ENCODE measurements around the gene ARRB1.

DNA sequence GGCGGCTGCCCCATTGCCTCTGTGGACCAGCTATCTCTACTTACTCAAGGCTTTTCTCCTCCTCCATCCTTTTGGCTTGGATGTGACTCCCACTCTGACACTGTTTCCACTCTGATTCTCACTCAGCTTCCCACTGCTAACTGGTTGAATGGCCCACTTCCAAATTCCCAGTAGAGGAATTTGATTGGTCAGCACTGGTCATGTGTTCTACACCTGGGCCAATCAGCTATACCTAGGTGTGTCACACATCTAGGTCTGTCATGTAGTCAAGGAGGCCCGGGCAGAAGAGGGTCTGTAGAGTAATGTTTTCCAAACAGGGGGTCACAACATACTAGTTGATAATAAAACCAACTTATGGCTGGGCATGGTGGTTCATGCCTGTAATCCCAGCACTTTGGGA is 57.6 kb downstream of the ARRB1 start:
- no peak for TF ChIP-seq POLR2A (IDR thresholded peaks at IDR 0.05; ENCODE audit: insufficient read depth in 1 of 2, low read depth in 2 of 2, low read length in 2 of 2)
- TF ChIP-seq, protein P1, sequence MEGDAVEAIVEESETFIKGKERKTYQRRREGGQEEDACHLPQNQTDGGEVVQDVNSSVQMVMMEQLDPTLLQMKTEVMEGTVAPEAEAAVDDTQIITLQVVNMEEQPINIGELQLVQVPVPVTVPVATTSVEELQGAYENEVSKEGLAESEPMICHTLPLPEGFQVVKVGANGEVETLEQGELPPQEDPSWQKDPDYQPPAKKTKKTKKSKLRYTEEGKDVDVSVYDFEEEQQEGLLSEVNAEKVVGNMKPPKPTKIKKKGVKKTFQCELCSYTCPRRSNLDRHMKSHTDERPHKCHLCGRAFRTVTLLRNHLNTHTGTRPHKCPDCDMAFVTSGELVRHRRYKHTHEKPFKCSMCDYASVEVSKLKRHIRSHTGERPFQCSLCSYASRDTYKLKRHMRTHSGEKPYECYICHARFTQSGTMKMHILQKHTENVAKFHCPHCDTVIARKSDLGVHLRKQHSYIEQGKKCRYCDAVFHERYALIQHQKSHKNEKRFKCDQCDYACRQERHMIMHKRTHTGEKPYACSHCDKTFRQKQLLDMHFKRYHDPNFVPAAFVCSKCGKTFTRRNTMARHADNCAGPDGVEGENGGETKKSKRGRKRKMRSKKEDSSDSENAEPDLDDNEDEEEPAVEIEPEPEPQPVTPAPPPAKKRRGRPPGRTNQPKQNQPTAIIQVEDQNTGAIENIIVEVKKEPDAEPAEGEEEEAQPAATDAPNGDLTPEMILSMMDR (CRISPR knock-in tag; IDR thresholded peaks at IDR 0.05) = no peak
- no peak for TF ChIP-seq CREB1 (IDR thresholded peaks at IDR 0.05)
- no peak for TF ChIP-seq CREB1 (CRISPR knock-in tag; IDR thresholded peaks at IDR 0.05)
- no peak for TF ChIP-seq SP1 (IDR thresholded peaks at IDR 0.05)
- no peak for TF ChIP-seq SP1 (CRISPR knock-in tag; IDR thresholded peaks at IDR 0.05)
- TF ChIP-seq ARNT (IDR thresholded peaks at IDR 0.05) = no peak
- TF ChIP-seq, protein P2, sequence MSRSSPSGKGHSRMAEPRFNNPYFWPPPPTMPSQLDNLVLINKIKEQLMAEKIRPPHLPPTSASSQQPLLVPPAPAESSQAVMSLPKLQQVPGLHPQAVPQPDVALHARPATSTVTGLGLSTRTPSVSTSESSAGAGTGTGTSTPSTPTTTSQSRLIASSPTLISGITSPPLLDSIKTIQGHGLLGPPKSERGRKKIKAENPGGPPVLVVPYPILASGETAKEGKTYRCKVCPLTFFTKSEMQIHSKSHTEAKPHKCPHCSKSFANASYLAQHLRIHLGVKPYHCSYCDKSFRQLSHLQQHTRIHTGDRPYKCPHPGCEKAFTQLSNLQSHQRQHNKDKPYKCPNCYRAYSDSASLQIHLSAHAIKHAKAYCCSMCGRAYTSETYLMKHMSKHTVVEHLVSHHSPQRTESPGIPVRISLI (CRISPR knock-in tag; IDR thresholded peaks at IDR 0.05; ENCODE audit: borderline replicate concordance) = no peak
- TF ChIP-seq NCOA1 (CRISPR knock-in tag; IDR thresholded peaks at IDR 0.05) = no peak
- no peak for TF ChIP-seq PHF21A (CRISPR knock-in tag; IDR thresholded peaks at IDR 0.05)
- no peak for TF ChIP-seq HES4 (CRISPR knock-in tag; IDR thresholded peaks at IDR 0.05; ENCODE audit: borderline replicate concordance)
- TF ChIP-seq TEAD2 (CRISPR knock-in tag; IDR thresholded peaks at IDR 0.05) = no peak
- TF ChIP-seq MED13 (CRISPR knock-in tag; IDR thresholded peaks at IDR 0.05) = no peak
